ENCODE data around the gene CFAP210. TPM values are rescaled to one million over a fixed set of nuclear protein-coding genes. Genes with fewer than 3 reads are reported as not detected.

The CFAP210 gene
- total and polyA plus RNA-seq, 9 of the 15 experiments (the other 6 are each of a cell fraction or from before 2014, with no cell fraction given) = 0.75 to 3.6 (median 1.3) TPM

GRCh38 chr2:169711751-169712509, 17.7 kb upstream of the CFAP210 start (continued):
- TF ChIP-seq E4F1 (CRISPR knock-in tag; IDR thresholded peaks at IDR 0.05; ENCODE audit: borderline replicate concordance) (peak; percentile 78; the same call in 1 of the 2 replicates), CSDE1 (IDR thresholded peaks at IDR 0.05) (no peak), ZKSCAN3 (CRISPR knock-in tag; IDR thresholded peaks at IDR 0.05) (peak; percentile 81), ZFPM2 (CRISPR knock-in tag; IDR thresholded peaks at IDR 0.05) (peak; percentile 94), NEUROD1 (IDR thresholded peaks at IDR 0.05; ENCODE audit: borderline replicate concordance, low read depth, low read length, partially characterized antibody) (no peak), ZNF318 (IDR thresholded peaks at IDR 0.05; ENCODE audit: borderline replicate concordance in 1 of 2, low read depth in 1 of 2) (no peak), DEAF1 (CRISPR knock-in tag; IDR thresholded peaks at IDR 0.05) (peak; percentile 69; the same call in 1 of the 2 replicates), TCF15 (CRISPR knock-in tag; IDR thresholded peaks at IDR 0.05) (peak; percentile 98), CXXC5 (CRISPR knock-in tag; IDR thresholded peaks at IDR 0.05) (peak; percentile 97), SMC3 (conservative IDR thresholded peaks at IDR 0.05; ENCODE audit: insufficient read depth, low read depth, low read length) (no peak), STAT5A (IDR thresholded peaks at IDR 0.05; ENCODE audit: borderline replicate concordance, low read length) (no peak), ATF3 (IDR thresholded peaks at IDR 0.05) (peak; percentile 33; the same call in 1 of the 2 replicates), ATF3 (CRISPR knock-in tag; conservative IDR thresholded peaks at IDR 0.05) (no peak)
